Measurements from ENCODE around the gene HAUS3. TPM values are rescaled to one million over a fixed set of nuclear protein-coding genes. Genes with fewer than 3 reads are reported as not detected.
"Not testable (repeated sequence)": the region's sequence is repeated elsewhere in the genome, so short reads cannot be mapped to it uniquely, and the experiment has no call there.

HAUS3 gene
- total RNA-seq, 2 donors from 2014 or later: 6.5 to 12.9 TPM

DNA sequence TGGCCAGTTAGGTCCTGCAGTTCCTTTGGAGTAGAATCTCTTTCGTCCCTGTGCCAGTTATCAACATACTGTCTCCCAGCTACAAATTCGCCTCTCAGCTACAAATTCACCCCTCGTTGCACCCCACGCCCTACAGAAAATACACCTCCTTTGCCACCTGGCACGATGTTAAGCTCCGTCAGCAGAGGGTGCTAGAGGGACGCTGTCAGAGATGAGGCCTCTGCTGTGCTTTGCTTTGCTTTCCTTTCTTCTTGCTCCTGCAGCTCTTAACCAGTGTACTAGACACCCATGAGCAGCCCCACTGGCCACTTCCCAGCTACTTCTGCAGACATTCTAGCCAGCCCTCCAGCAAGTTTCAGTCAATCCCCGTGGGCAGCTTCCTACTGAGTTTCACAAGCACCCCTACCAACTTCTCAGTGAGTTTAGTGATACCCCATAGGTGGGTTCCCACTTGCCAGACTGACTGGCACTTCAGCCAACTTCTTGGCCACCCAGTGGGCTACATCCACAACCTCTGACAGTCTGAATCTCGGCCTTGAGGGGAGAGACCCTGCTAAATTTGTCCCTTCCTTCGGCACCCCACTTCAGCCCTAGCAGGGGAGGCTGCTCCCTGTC is 21.8 kb downstream of the HAUS3 start:
- H3K4me1 ChIP-seq (ENCODE audit: control insufficient read depth in 1 of 2, low read depth in 2 of 2): no peaks in the 10 kb centered on the region
- no peak overlapping the region for H3K27ac ChIP-seq
- H3K27me3 ChIP-seq (replicated peaks; ENCODE audit: insufficient read depth): no peaks in the 10 kb centered on the region
- DNase-seq (ENCODE audit: low spot score): peak; percentile 13
- ATAC-seq (ENCODE audit: insufficient number of reproducible peaks, low FRiP score, low read depth): peak; percentile 48
- H3K36me3 ChIP-seq: peaks cover 11% of the 10 kb centered on the region
- H3K4me3 ChIP-seq: no peak overlapping the region
- no peaks in the 10 kb centered on the region for H3K9me3 ChIP-seq
- TF ChIP-seq, protein P1, sequence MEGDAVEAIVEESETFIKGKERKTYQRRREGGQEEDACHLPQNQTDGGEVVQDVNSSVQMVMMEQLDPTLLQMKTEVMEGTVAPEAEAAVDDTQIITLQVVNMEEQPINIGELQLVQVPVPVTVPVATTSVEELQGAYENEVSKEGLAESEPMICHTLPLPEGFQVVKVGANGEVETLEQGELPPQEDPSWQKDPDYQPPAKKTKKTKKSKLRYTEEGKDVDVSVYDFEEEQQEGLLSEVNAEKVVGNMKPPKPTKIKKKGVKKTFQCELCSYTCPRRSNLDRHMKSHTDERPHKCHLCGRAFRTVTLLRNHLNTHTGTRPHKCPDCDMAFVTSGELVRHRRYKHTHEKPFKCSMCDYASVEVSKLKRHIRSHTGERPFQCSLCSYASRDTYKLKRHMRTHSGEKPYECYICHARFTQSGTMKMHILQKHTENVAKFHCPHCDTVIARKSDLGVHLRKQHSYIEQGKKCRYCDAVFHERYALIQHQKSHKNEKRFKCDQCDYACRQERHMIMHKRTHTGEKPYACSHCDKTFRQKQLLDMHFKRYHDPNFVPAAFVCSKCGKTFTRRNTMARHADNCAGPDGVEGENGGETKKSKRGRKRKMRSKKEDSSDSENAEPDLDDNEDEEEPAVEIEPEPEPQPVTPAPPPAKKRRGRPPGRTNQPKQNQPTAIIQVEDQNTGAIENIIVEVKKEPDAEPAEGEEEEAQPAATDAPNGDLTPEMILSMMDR (IDR thresholded peaks at IDR 0.05): peak; percentile 69

DNA sequence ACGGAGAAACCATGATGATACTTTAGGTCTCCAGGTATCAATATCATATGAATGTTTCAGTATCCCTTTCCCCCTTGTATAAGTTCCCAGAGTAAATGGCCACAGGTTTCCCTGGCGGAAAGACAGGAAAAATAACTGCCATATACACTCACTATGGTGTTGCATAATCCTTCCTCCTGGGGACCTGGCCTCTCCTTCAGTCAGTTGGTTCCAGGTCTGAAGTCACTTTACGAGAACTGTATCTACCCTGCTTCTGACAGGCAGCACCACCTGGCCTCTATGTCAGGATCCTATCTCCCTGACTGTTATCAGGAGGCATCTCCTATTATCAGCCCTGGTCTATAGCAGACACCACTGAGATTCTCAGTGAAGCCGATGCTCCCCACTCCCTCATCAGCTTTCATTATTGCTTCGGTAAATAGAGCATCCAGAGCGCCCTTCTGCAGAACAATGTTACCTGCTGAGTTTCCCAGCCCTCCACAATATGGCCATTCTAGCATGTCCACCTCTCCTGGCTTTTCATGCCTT is 22.6 kb downstream of the HAUS3 start:
- Histone ChIP-seq H3K4me3 (no peak overlapping the region), H3K36me3 (peaks cover 8% of the 10 kb centered on the region), H3K4me1 (ENCODE audit: control insufficient read depth in 1 of 2, low read depth in 2 of 2) (no peaks in the 10 kb centered on the region), H3K27ac (no peak overlapping the region), H3K27me3 (replicated peaks; ENCODE audit: insufficient read depth) (no peaks in the 10 kb centered on the region), H3K9me3 (no peaks in the 10 kb centered on the region)
- ATAC-seq (ENCODE audit: insufficient number of reproducible peaks, low FRiP score, low read depth): no peak
- no peak for DNase-seq (ENCODE audit: low spot score)
- TF ChIP-seq, protein P1 (IDR thresholded peaks at IDR 0.05): no peak

DNA sequence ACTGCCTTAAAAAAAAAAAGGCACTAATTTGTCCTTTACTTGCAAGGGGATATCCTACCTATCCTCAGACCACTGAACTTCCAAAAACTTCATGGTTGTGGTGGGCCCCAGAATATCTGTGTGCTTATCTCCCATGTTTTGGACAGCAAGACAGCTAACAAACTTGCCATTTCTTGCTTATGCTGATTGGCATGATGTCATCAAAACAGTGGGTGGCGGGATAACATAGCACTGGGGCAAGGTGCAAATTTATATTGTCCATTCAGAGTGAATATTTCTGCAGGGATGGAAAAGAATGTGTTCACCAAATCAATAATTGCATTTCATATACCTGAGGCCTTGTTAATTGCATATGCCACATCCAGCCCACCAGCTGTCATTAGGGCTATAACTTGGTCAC is 23.5 kb downstream of the HAUS3 start:
- H3K4me3 ChIP-seq: no peak overlapping the region
- ATAC-seq (ENCODE audit: insufficient number of reproducible peaks, low FRiP score, low read depth): no peak

DNA sequence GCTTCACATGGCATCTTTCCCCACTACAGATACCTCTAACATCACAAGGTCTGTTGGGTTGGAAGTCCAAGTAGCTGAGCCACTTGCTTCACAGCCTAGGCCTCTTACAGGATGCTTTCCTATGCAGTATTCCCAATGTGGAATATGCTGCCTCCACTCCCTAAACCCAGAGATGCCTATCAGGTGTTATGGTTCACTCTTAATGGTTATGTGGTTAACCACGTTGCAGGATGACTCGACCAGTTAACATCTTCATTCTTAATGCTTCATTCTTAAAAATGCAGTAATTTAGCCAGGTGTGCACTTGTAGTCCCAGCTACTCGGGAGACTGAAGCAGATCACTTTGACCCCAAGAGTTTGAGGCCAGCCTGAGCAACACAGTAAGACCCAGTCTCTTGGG is 24.2 kb downstream of the HAUS3 start:
- no peak for ATAC-seq (ENCODE audit: insufficient number of reproducible peaks, low FRiP score, low read depth)
- Histone ChIP-seq H3K9me3 (no peaks in the 10 kb centered on the region), H3K36me3 (peaks cover under 1% of the 10 kb centered on the region)

More for the DNA sequence above, 23.5 kb downstream of the HAUS3 start:
- no peaks in the 10 kb centered on the region for H3K27me3 ChIP-seq (replicated peaks; ENCODE audit: insufficient read depth)
- peaks cover 7% of the 10 kb centered on the region for H3K36me3 ChIP-seq
- TF ChIP-seq, protein P1 (IDR thresholded peaks at IDR 0.05): no peak
- H3K27ac ChIP-seq: no peak overlapping the region
- no peak for DNase-seq (ENCODE audit: low spot score)
- no peaks in the 10 kb centered on the region for H3K9me3 ChIP-seq
- no peaks in the 10 kb centered on the region for H3K4me1 ChIP-seq (ENCODE audit: control insufficient read depth in 1 of 2, low read depth in 2 of 2)

DNA sequence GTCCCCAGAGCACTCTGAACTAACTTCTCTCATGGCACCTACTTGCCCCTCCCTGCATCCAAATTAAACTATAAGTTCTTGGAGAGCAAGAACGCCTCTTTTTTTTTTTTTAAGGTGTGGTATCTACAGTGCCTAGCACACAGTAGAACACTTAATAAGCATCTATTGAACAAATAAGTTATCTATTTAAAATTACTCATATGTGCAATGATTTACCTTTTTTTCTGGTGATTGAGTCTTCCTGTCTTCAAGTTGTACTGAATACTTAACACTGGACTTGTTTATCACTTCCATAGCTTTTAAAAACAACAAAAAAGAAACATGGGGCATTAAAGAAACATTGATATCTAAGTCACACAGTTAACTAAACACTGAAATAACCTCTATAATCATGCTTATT is 29.1 kb downstream of the HAUS3 start:
- TF ChIP-seq, protein P1 (IDR thresholded peaks at IDR 0.05): no peak
- DNase-seq (ENCODE audit: low spot score) (no peak), ATAC-seq (ENCODE audit: insufficient number of reproducible peaks, low FRiP score, low read depth) (no peak)
- Histone ChIP-seq H3K4me1 (ENCODE audit: control insufficient read depth in 1 of 2, low read depth in 2 of 2) (no peaks in the 10 kb centered on the region), H3K4me3 (no peak overlapping the region), H3K27ac (no peak overlapping the region), H3K27me3 (replicated peaks; ENCODE audit: insufficient read depth) (no peaks in the 10 kb centered on the region), H3K36me3 (no peaks in the 10 kb centered on the region), H3K9me3 (no peaks in the 10 kb centered on the region)

More for the DNA sequence above, 24.2 kb downstream of the HAUS3 start:
- Histone ChIP-seq H3K27ac (no peak overlapping the region), H3K27me3 (replicated peaks; ENCODE audit: insufficient read depth) (no peaks in the 10 kb centered on the region), H3K4me1 (ENCODE audit: control insufficient read depth in 1 of 2, low read depth in 2 of 2) (no peaks in the 10 kb centered on the region), H3K4me3 (no peak overlapping the region)
- no peak for DNase-seq (ENCODE audit: low spot score)
- TF ChIP-seq, protein P1 (IDR thresholded peaks at IDR 0.05): no peak

DNA sequence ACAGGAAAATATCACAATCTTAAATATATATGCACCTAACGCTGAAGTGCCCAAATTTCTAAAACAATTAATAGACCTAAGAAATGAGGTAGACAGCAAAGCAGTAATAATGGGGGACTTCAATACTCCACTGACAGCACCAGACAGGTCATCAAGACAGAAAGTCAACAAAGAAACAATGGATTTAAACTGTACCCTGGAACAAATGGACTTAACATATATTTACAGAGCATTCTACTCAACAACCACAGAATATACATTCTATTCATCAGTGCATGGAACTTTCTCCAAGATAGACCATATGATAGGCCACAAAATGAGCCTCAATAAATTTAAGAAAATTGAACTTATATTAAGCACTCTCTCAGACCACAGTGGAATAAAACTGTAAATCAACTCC is 39.1 kb downstream of the HAUS3 start:
- DNase-seq (ENCODE audit: low spot score); H3K36me3 ChIP-seq; H3K27ac ChIP-seq; H3K4me3 ChIP-seq; ATAC-seq (ENCODE audit: insufficient number of reproducible peaks, low FRiP score, low read depth); H3K9me3 ChIP-seq; H3K27me3 ChIP-seq (replicated peaks; ENCODE audit: insufficient read depth); H3K4me1 ChIP-seq (ENCODE audit: control insufficient read depth in 1 of 2, low read depth in 2 of 2): not testable (repeated sequence)
